T-cell (primary cell): ENCODE measurements around the gene PIEZO2. TPM values are rescaled to one million over a fixed set of nuclear protein-coding genes. Genes with fewer than 3 reads are reported as not detected.

Source experiments
- ATAC-seq, 4 experiments: fragments of 200-7000 bp in 3 of 4; fragments of 150-1000 bp in 1 of 4; cut with Tn5 transposase; replicated peaks in 1 of 4; 1 replicate in 3 of 4; 2 replicates in 1 of 4; pipeline ENCODE4 v1.10.0; 2021; ENCODE audit warnings: moderate library complexity in 3 of 4, mild to moderate bottlenecking in 2 of 4, moderate number of reproducible peaks in 1 of 4
- CTCF ChIA-PET, 2 donors: fragments of 300-600 bp; sonication (Branson Sonifier 250); formaldehyde crosslinking; loops; one replicate each; lab custom pipeline; 2022; ENCODE audit warnings: antibody characterized with exemption in 2 of 2; lab: Charles Lee
- POLR2A ChIA-PET, 2 donors: fragments of 300-600 bp; sonication (Branson Sonifier 250); formaldehyde crosslinking; loops; one replicate each; lab custom pipeline; 2022; ENCODE audit warnings: antibody characterized with exemption in 2 of 2; lab: Charles Lee
- DNase-seq, 35 experiments: peaks; one replicate each; pipeline versions ENCODE4 v3.0.0 to v3.0.0-alpha.2; 2013 to 2023
- H3K27ac ChIP-seq: one replicate; pipeline ENCODE4 v1.5.1; 2013; ENCODE audit warnings: low read length
- H3K27me3 ChIP-seq, 2 experiments: replicated peaks in 1 of 2; 1 replicate in 1 of 2; 2 replicates in 1 of 2; pipeline versions ENCODE4 v1.6.1 to v1.7.0; 2013; ENCODE audit warnings: low read length in 1 of 2, mixed read lengths in 1 of 2; ENCODE audit not compliant: control insufficient read depth in 2 of 2, insufficient read depth in 2 of 2; ENCODE audit errors: extremely low read depth in 1 of 2
- H3K36me3 ChIP-seq, 2 donors: 1 replicate in 1 of 2; 2 replicates in 1 of 2; pipeline versions ENCODE4 v1.6.1 to v1.7.0; 2013; ENCODE audit warnings: low read length in 1 of 2; ENCODE audit not compliant: control insufficient read depth in 2 of 2, insufficient read depth in 1 of 2; ENCODE audit errors: extremely low read depth in 1 of 2
- H3K4me1 ChIP-seq, 2 experiments: 1 replicate in 1 of 2; 2 replicates in 1 of 2; pipeline versions ENCODE4 v1.6.1 to v1.7.0; 2013; ENCODE audit warnings: low read length in 2 of 2, mixed read lengths in 1 of 2; ENCODE audit not compliant: insufficient read depth in 2 of 2, control insufficient read depth in 1 of 2; ENCODE audit errors: extremely low read depth in 1 of 2
- H3K4me3 ChIP-seq, 2 donors: 1 replicate in 1 of 2; 2 replicates in 1 of 2; pipeline versions ENCODE4 v1.5.1 to v1.7.0; 2013; ENCODE audit warnings: mild to moderate bottlenecking in 2 of 2, low read length in 1 of 2, moderate library complexity in 1 of 2; ENCODE audit not compliant: control insufficient read depth in 1 of 2; ENCODE audit errors: extremely low read depth in 1 of 2
- H3K9me3 ChIP-seq: 2 replicates; pipeline ENCODE4 v1.7.0; 2013
- H3K27ac Mint-ChIP-seq, 2 donors: one replicate each; pipeline ENCODE4 v1.8.0; 2020 to 2021; ENCODE audit warnings: mild to moderate bottlenecking in 2 of 2, mixed read lengths in 2 of 2
- H3K27me3 Mint-ChIP-seq, 2 donors: one replicate each; pipeline ENCODE4 v1.8.0; 2021 to 2022; ENCODE audit warnings: mixed read lengths in 2 of 2
- H3K36me3 Mint-ChIP-seq: one replicate; pipeline ENCODE4 v1.8.0; 2021; ENCODE audit warnings: mixed read lengths
- H3K4me1 Mint-ChIP-seq, 3 donors: one replicate each; pipeline ENCODE4 v1.8.0; 2020 to 2022; ENCODE audit warnings: mixed read lengths in 3 of 3, mild to moderate bottlenecking in 1 of 3
- H3K4me3 Mint-ChIP-seq, 3 donors: one replicate each; pipeline ENCODE4 v1.8.0; 2020 to 2022; ENCODE audit warnings: mild to moderate bottlenecking in 3 of 3, mixed read lengths in 3 of 3, moderate library complexity in 3 of 3
- H3K9me3 Mint-ChIP-seq, 3 donors: one replicate each; pipeline ENCODE4 v1.8.0; 2020 to 2022; ENCODE audit warnings: mixed read lengths in 3 of 3
- WGBS: methylation state at CpG from one replicate; pipeline ENCODE4 v1.1.5; 2013; ENCODE audit warnings: missing lambda C conversion rate; ENCODE audit not compliant: insufficient coverage; 5-methylcytosine and 5-hydroxymethylcytosine counted together
- total RNA-seq, 35 experiments: library from RNA in 6 of 35; stranded (reverse) in 6 of 35; fragments of 120-200 nt in 1 of 35; gene quantifications; one replicate each; pipeline versions ENCODE4 v1.2.1 to v1.2.4 and lab custom pipeline; 2013 to 2026

PIEZO2 gene
- total RNA-seq, 5 donors from 2014 or later (not counting 1 experiment from before 2014, with no cell fraction given) = 0.05 to 0.90 (median 0.21) TPM; not detected in 1

DNA sequence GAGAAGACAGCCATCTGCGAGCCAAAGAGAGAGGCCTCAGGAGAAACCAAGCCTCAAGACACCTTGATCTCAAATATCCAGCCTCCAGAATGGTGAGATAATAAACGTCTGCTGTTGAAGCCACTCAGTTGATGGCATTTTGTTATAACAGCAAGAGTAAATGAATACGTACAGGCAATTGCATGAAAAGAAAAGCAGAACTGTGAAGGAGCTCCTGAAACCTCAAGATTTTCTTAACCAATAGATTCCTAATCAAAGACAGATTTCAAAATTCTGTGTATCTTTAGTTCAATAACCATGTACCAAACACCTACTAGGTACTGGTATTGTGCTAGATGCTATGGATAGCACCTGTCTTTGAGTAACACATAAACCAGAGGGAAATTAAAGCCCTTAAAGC, 139.5 kb downstream of the PIEZO2 start:
- H3K36me3 ChIP-seq = no peaks in the 10 kb centered on the region
- no peaks in the 10 kb centered on the region for H3K27me3 Mint-ChIP-seq
- H3K9me3 ChIP-seq = no peaks in the 10 kb centered on the region
- no peak overlapping the region for H3K4me3 Mint-ChIP-seq
- no peaks in the 10 kb centered on the region for H3K9me3 Mint-ChIP-seq
- no peak overlapping the region for H3K27ac Mint-ChIP-seq
- no peak overlapping the region for H3K27ac ChIP-seq
- POLR2A ChIA-PET = no interaction called here
- no peaks in the 10 kb centered on the region for H3K4me1 Mint-ChIP-seq
- no peak overlapping the region for H3K4me3 ChIP-seq
- no peak for ATAC-seq
- CTCF ChIA-PET = no interaction called here
- no peaks in the 10 kb centered on the region for H3K4me1 ChIP-seq
- WGBS = no CpG with 5 or more reads among the region's 3 CpGs
- no peak for DNase-seq
- H3K36me3 Mint-ChIP-seq = no peaks in the 10 kb centered on the region
- H3K27me3 ChIP-seq = no peaks in the 10 kb centered on the region

DNA sequence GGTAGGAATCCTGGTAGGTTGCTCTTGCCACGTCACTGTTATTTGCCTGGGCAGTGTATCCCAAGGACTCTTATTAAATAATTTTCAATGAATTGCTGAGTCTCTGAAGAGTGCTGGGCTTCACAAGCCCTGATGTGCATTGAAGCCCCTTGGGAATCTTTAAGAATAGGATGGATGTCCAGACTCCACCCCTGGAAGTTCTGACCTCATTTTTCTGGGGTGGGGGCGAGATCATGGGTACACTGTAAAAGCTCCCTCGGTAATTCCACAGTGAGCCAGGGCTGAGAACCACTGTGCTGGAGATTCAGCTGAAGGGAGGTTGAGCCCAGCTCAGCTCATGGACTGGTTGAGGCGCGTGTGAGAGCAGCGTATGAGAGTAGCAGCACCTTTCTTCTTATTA, 140.2 kb downstream of the PIEZO2 start:
- H3K4me3 Mint-ChIP-seq = no peak overlapping the region
- no peak overlapping the region for H3K27ac ChIP-seq
- H3K36me3 Mint-ChIP-seq = no peaks in the 10 kb centered on the region
- ChIA-PET CTCF (no interaction called here), POLR2A (no interaction called here)
- no peaks in the 10 kb centered on the region for H3K36me3 ChIP-seq
- no peaks in the 10 kb centered on the region for H3K9me3 Mint-ChIP-seq
- ATAC-seq = no peak
- no peak overlapping the region for H3K4me3 ChIP-seq
- WGBS = 94% methylated on average over 5 of the region's 6 CpGs
- no peak overlapping the region for H3K27ac Mint-ChIP-seq
- no peaks in the 10 kb centered on the region for H3K27me3 ChIP-seq
- H3K9me3 ChIP-seq = no peaks in the 10 kb centered on the region
- no peak for DNase-seq
- no peaks in the 10 kb centered on the region for H3K27me3 Mint-ChIP-seq
- no peaks in the 10 kb centered on the region for H3K4me1 ChIP-seq
- no peaks in the 10 kb centered on the region for H3K4me1 Mint-ChIP-seq

DNA sequence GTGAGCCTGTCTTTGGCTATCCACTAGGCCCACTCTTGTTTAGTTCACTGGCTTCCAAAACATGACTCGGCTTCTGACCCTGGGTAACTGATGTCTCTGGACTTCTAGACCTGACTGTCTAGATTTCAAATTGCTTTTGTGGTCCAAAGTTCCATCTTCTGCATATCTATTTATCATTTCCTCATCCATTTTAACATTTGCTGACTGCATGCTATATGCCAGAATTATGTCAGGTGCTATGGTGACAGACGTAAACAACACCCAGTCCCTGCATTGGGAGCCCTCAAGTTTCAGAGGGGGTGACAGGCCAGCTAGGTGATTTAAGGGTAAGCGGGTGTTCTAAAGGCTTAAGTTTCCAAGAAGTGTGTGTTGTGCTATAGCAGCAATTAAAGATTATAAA, 140.9 kb downstream of the PIEZO2 start:
- Histone ChIP-seq H3K4me1 (no peaks in the 10 kb centered on the region), H3K27ac (no peak overlapping the region), H3K27me3 (no peaks in the 10 kb centered on the region), H3K36me3 (no peaks in the 10 kb centered on the region), H3K9me3 (no peaks in the 10 kb centered on the region), H3K4me3 (no peak overlapping the region)
- WGBS = no CpG with 5 or more reads among the region's 3 CpGs
- H3K36me3 Mint-ChIP-seq = no peaks in the 10 kb centered on the region
- H3K27me3 Mint-ChIP-seq = no peaks in the 10 kb centered on the region
- H3K4me3 Mint-ChIP-seq = no peak overlapping the region
- POLR2A ChIA-PET = no interaction called here
- DNase-seq (no peak), ATAC-seq (no peak)
- H3K4me1 Mint-ChIP-seq = no peaks in the 10 kb centered on the region
- CTCF ChIA-PET = no interaction called here
- no peaks in the 10 kb centered on the region for H3K9me3 Mint-ChIP-seq
- H3K27ac Mint-ChIP-seq = no peak overlapping the region

DNA sequence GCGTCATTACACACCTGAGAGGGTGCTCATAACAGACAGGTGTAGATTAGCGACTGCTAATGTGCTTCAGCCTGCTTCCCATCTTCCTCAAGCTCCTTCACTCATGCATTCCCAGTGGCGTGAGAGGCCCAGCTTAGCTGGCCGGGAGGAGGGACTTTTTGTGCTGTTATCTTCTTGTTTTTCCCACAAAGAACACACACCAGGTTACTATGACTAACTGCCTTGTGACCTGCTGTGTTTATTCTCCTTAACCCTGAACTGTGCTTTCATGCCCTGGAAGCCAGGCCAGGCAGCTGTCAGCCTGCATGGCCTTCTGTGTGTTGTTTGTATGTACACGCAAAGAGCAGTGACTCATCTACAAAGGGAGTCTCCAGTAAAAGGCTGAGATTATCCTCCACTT, 143.8 kb downstream of the PIEZO2 start:
- Mint-ChIP-seq H3K27ac (no peak overlapping the region), H3K36me3 (no peaks in the 10 kb centered on the region), H3K9me3 (no peaks in the 10 kb centered on the region), H3K4me1 (no peaks in the 10 kb centered on the region), H3K4me3 (no peak overlapping the region), H3K27me3 (no peaks in the 10 kb centered on the region)
- 100% methylated on average over 2 of the region's 5 CpGs for WGBS
- Histone ChIP-seq H3K4me1 (no peaks in the 10 kb centered on the region), H3K36me3 (no peaks in the 10 kb centered on the region), H3K4me3 (no peak overlapping the region), H3K27me3 (no peaks in the 10 kb centered on the region), H3K9me3 (no peaks in the 10 kb centered on the region), H3K27ac (no peak overlapping the region)
- POLR2A ChIA-PET = no interaction called here
- no peak for DNase-seq
- CTCF ChIA-PET = no interaction called here
- ATAC-seq = no peak

DNA sequence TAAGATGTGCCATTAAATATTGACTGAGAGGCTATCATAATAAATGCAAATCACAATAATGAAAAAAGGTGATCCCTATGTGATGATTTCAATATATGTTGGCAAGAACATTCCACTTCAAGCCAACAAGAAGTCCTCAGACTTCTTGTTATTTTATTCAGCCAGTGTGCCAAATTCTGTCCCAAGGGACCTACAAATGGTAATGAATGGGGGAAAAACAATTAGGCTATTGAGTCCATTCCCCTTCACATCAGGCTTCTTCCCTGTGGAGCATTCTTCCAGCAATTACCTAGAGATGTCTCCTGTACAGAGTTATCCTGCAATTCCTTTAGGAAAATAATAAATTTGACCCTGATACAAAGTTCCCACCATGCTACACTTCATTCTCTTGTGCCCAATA, 144.4 kb downstream of the PIEZO2 start:
- ATAC-seq (no peak), DNase-seq (no peak)
- Histone ChIP-seq H3K4me1 (no peaks in the 10 kb centered on the region), H3K4me3 (no peak overlapping the region), H3K9me3 (no peaks in the 10 kb centered on the region), H3K27ac (no peak overlapping the region), H3K36me3 (no peaks in the 10 kb centered on the region), H3K27me3 (no peaks in the 10 kb centered on the region)
- ChIA-PET POLR2A (no interaction called here), CTCF (no interaction called here)
- no peaks in the 10 kb centered on the region for H3K4me1 Mint-ChIP-seq
- H3K9me3 Mint-ChIP-seq = no peaks in the 10 kb centered on the region
- no peak overlapping the region for H3K27ac Mint-ChIP-seq
- H3K36me3 Mint-ChIP-seq = no peaks in the 10 kb centered on the region
- no peaks in the 10 kb centered on the region for H3K27me3 Mint-ChIP-seq
- no peak overlapping the region for H3K4me3 Mint-ChIP-seq

DNA sequence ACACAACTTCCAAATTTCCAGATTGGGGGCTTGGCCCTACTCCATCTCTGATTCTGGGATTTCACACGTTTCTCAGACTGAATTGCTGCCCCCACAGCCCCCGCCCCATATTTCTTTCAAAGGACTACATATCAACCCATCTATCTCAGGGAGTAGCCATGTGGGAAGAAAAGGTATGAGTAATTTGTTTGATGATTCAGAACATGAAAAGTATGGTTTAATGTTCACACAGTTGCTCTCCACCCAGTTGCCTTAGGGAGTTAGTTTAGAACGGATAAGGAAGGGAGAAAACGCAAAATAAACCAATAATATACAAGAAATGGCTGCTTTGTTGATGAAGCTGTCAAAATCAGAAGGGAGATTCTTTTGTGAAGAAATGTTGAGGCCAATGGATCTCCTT, 145.1 kb downstream of the PIEZO2 start:
- CTCF ChIA-PET = no interaction called here
- Mint-ChIP-seq H3K27me3 (no peaks in the 10 kb centered on the region), H3K36me3 (no peaks in the 10 kb centered on the region), H3K4me3 (no peak overlapping the region), H3K27ac (no peak overlapping the region), H3K4me1 (no peaks in the 10 kb centered on the region), H3K9me3 (no peaks in the 10 kb centered on the region)
- POLR2A ChIA-PET = no interaction called here
- Histone ChIP-seq H3K36me3 (no peaks in the 10 kb centered on the region), H3K27ac (no peak overlapping the region), H3K4me3 (no peak overlapping the region), H3K4me1 (no peaks in the 10 kb centered on the region), H3K27me3 (no peaks in the 10 kb centered on the region), H3K9me3 (no peaks in the 10 kb centered on the region)
- ATAC-seq (no peak), DNase-seq (no peak)
- no CpG with 5 or more reads among the region's 4 CpGs for WGBS

DNA sequence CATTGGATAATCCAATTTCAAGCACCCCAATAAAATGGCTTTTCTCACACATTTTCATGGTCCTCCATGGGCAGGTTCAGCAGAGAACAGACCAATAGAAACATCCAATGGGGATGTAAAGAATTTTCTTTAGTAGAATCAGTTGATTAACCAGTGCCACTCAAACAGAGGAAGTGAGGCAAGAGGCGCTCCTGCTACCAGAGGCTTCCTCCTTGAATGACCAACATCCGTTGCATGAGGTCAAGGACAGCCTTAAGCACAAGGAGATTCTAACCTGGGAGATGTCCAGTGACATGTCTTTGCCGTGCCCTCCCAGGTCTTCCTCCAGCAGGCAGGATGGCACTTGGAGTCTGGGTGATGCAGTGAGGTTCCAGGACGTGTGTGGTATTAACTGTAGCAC, 146.6 kb downstream of the PIEZO2 start:
- CTCF ChIA-PET = no interaction called here

More for the DNA sequence above, 146.6 kb downstream of the PIEZO2 start:
- Mint-ChIP-seq H3K4me3 (no peak overlapping the region), H3K27ac (no peak overlapping the region), H3K4me1 (no peaks in the 10 kb centered on the region), H3K36me3 (no peaks in the 10 kb centered on the region), H3K27me3 (no peaks in the 10 kb centered on the region), H3K9me3 (peaks cover 0 to 6% (median 1%) of the 10 kb centered on the region in 3 donors)
- ATAC-seq (no peak), DNase-seq (no peak)
- 43% methylated on average over 1 of the region's 4 CpGs for WGBS
- H3K9me3 ChIP-seq = peaks cover under 1% of the 10 kb centered on the region
- no peaks in the 10 kb centered on the region for H3K36me3 ChIP-seq
- POLR2A ChIA-PET = no interaction called here
- H3K4me3 ChIP-seq = no peak overlapping the region
- H3K27ac ChIP-seq = no peak overlapping the region
- no peaks in the 10 kb centered on the region for H3K27me3 ChIP-seq
- H3K4me1 ChIP-seq = no peaks in the 10 kb centered on the region
